ENCODE results near the gene CEBPA. TPM values are rescaled to one million over a fixed set of nuclear protein-coding genes. Genes with fewer than 3 reads are reported as not detected.

CEBPA gene
- total RNA-seq, 1 donor from 2014 or later = 0.45 TPM

GRCh38 chr19:33264881-33265445 is 37.4 kb downstream of the CEBPA start:
- TF ChIP-seq, protein P1, sequence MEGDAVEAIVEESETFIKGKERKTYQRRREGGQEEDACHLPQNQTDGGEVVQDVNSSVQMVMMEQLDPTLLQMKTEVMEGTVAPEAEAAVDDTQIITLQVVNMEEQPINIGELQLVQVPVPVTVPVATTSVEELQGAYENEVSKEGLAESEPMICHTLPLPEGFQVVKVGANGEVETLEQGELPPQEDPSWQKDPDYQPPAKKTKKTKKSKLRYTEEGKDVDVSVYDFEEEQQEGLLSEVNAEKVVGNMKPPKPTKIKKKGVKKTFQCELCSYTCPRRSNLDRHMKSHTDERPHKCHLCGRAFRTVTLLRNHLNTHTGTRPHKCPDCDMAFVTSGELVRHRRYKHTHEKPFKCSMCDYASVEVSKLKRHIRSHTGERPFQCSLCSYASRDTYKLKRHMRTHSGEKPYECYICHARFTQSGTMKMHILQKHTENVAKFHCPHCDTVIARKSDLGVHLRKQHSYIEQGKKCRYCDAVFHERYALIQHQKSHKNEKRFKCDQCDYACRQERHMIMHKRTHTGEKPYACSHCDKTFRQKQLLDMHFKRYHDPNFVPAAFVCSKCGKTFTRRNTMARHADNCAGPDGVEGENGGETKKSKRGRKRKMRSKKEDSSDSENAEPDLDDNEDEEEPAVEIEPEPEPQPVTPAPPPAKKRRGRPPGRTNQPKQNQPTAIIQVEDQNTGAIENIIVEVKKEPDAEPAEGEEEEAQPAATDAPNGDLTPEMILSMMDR (IDR thresholded peaks at IDR 0.05; ENCODE audit: insufficient read depth, low read depth, low read length) = no peak
- no peak for TF ChIP-seq EZH2 (IDR thresholded peaks at IDR 0.05; ENCODE audit: insufficient read depth, low read length)
- Mint-ChIP-seq H3K36me3 (ENCODE audit: low read depth, unreplicated experiment) (no peaks in the 10 kb centered on the region), H3K4me1 (ENCODE audit: low read depth, unreplicated experiment) (no peaks in the 10 kb centered on the region), H3K4me3 (ENCODE audit: unreplicated experiment) (no peak overlapping the region), H3K27ac (ENCODE audit: unreplicated experiment) (no peak overlapping the region), H3K27me3 (ENCODE audit: low read depth, unreplicated experiment) (peaks cover 32% of the 10 kb centered on the region), H3K9me3 (ENCODE audit: unreplicated experiment) (no peaks in the 10 kb centered on the region)
- H3K9ac ChIP-seq (ENCODE audit: low read length) = no peak overlapping the region
- no peaks in the 10 kb centered on the region for H3K36me3 ChIP-seq (ENCODE audit: insufficient read depth, low read length)
- H3K79me2 ChIP-seq (ENCODE audit: insufficient read depth, low read length) = no peaks in the 10 kb centered on the region
- no peaks in the 10 kb centered on the region for H4K20me1 ChIP-seq (ENCODE audit: insufficient read depth, low read length)
- no peak overlapping the region for H3K4me2 ChIP-seq (ENCODE audit: low read length)
- H3K27me3 ChIP-seq (ENCODE audit: insufficient read depth, low read length) = peaks cover 2% of the 10 kb centered on the region
- DNase-seq (ENCODE audit: low read depth) = no peak
- FAIRE-seq = no peak
- H3K4me3 ChIP-seq (ENCODE audit: insufficient read depth, low read depth, low read length) = no peak overlapping the region
- no peaks in the 10 kb centered on the region for H3K4me1 ChIP-seq (ENCODE audit: insufficient read depth, low read length)
- H3K9me3 ChIP-seq (ENCODE audit: insufficient read depth, low read depth, low read length) = no peaks in the 10 kb centered on the region
- no peak overlapping the region for H3K27ac ChIP-seq (ENCODE audit: low read depth, low read length)
- H2AFZ ChIP-seq (ENCODE audit: low read depth, low read length) = no peak overlapping the region

GRCh38 chr19:33263325-33264023 is 38.9 kb downstream of the CEBPA start:
- TF ChIP-seq, protein P1 (IDR thresholded peaks at IDR 0.05; ENCODE audit: insufficient read depth, low read depth, low read length) = no peak
- TF ChIP-seq EZH2 (IDR thresholded peaks at IDR 0.05; ENCODE audit: insufficient read depth, low read length) = no peak
- no peak overlapping the region for H2AFZ ChIP-seq (ENCODE audit: low read depth, low read length)
- H3K79me2 ChIP-seq (ENCODE audit: insufficient read depth, low read length) = no peaks in the 10 kb centered on the region
- H3K27ac ChIP-seq (ENCODE audit: low read depth, low read length) = no peak overlapping the region
- Mint-ChIP-seq H3K36me3 (ENCODE audit: low read depth, unreplicated experiment) (no peaks in the 10 kb centered on the region), H3K4me3 (ENCODE audit: unreplicated experiment) (no peak overlapping the region), H3K27me3 (ENCODE audit: low read depth, unreplicated experiment) (peaks cover 32% of the 10 kb centered on the region), H3K27ac (ENCODE audit: unreplicated experiment) (no peak overlapping the region), H3K4me1 (ENCODE audit: low read depth, unreplicated experiment) (peaks cover 2% of the 10 kb centered on the region), H3K9me3 (ENCODE audit: unreplicated experiment) (peaks cover 2% of the 10 kb centered on the region)
- H4K20me1 ChIP-seq (ENCODE audit: insufficient read depth, low read length) = no peaks in the 10 kb centered on the region
- H3K4me2 ChIP-seq (ENCODE audit: low read length) = no peak overlapping the region
- H3K36me3 ChIP-seq (ENCODE audit: insufficient read depth, low read length) = no peaks in the 10 kb centered on the region
- H3K4me1 ChIP-seq (ENCODE audit: insufficient read depth, low read length) = no peaks in the 10 kb centered on the region
- FAIRE-seq (no peak), DNase-seq (ENCODE audit: low read depth) (no peak)
- H3K9ac ChIP-seq (ENCODE audit: low read length) = no peak overlapping the region
- peaks cover 2% of the 10 kb centered on the region for H3K27me3 ChIP-seq (ENCODE audit: insufficient read depth, low read length)
- no peak overlapping the region for H3K4me3 ChIP-seq (ENCODE audit: insufficient read depth, low read depth, low read length)
- H3K9me3 ChIP-seq (ENCODE audit: insufficient read depth, low read depth, low read length) = no peaks in the 10 kb centered on the region

Measured in astrocyte (in vitro differentiated cells and primary cell).